ENCODE measurements around the gene PFN3.
"Not testable (repeated sequence)": the region's sequence is repeated elsewhere in the genome, so short reads cannot be mapped to it uniquely, and the experiment has no call there.

PFN3 gene

GRCh38 chr5:177425196-177425800 lies 24.8 kb upstream of the PFN3 start:
- DNase-seq (ENCODE audit: low spot score): no peak

- DNase-seq (ENCODE audit: low spot score): no peak
Measured at GRCh38 chr5:177423671-177424070, 23.2 kb upstream of the PFN3 start.

GRCh38 chr5:177421062-177421798 lies 20.8 kb upstream of the PFN3 start:
- DNase-seq (ENCODE audit: low spot score): no peak

- not testable (repeated sequence) for DNase-seq (ENCODE audit: low spot score)
Measured at GRCh38 chr5:177420472-177420871, 20.0 kb upstream of the PFN3 start.

GRCh38 chr5:177419046-177419445 lies 18.6 kb upstream of the PFN3 start:
- no peak for DNase-seq (ENCODE audit: low spot score)

GRCh38 chr5:177417081-177417480 lies 16.6 kb upstream of the PFN3 start:
- DNase-seq (ENCODE audit: low spot score): not testable (repeated sequence)

- DNase-seq (ENCODE audit: low spot score): no peak
Measured at GRCh38 chr5:177414481-177414880, 14.0 kb upstream of the PFN3 start.

GRCh38 chr5:177412603-177413233 lies 12.3 kb upstream of the PFN3 start:
- no peak for DNase-seq (ENCODE audit: low spot score)

- no peak for DNase-seq (ENCODE audit: low spot score)
Measured at GRCh38 chr5:177410575-177410974, 10.1 kb upstream of the PFN3 start.

GRCh38 chr5:177409043-177409801 lies 8.8 kb upstream of the PFN3 start, which contains the start of gene F12:
F12 (minus strand) TSS chr5:177409564; CDS start chr5:177409527, 37 bp downstream.
- no peak for DNase-seq (ENCODE audit: low spot score)

- DNase-seq (ENCODE audit: low spot score): no peak
Measured at GRCh38 chr5:177405805-177406204, 5.3 kb upstream of the PFN3 start.

GRCh38 chr5:177405312-177405711 lies 4.9 kb upstream of the PFN3 start:
- DNase-seq (ENCODE audit: low spot score): no peak

GRCh38 chr5:177404641-177405179 lies 4.2 kb upstream of the PFN3 start:
- DNase-seq (ENCODE audit: low spot score): no peak

- DNase-seq (ENCODE audit: low spot score): peak; percentile 93
Measured at GRCh38 chr5:177403792-177404640, 3.6 kb upstream of the PFN3 start.

- no peak for DNase-seq (ENCODE audit: low spot score)
Measured at GRCh38 chr5:177403102-177403791, 2.8 kb upstream of the PFN3 start.

GRCh38 chr5:177402271-177403043 lies 2.0 kb upstream of the PFN3 start:
- peak; percentile 54 for DNase-seq (ENCODE audit: low spot score)

- no peak for DNase-seq (ENCODE audit: low spot score)
Measured at GRCh38 chr5:177397875-177398390, 2.5 kb downstream of the PFN3 start.

GRCh38 chr5:177396807-177397206 lies 3.7 kb downstream of the PFN3 start:
- DNase-seq (ENCODE audit: low spot score): no peak

GRCh38 chr5:177396078-177396477 lies 4.4 kb downstream of the PFN3 start:
- DNase-seq (ENCODE audit: low spot score): no peak

GRCh38 chr5:177393990-177394389 lies 6.5 kb downstream of the PFN3 start:
- no peak for DNase-seq (ENCODE audit: low spot score)

Data from GM03348 (cell line).